CD4-positive, CD25-positive, alpha-beta regulatory T cell (primary cell): ENCODE measurements around the gene MT2A. TPM values are rescaled to one million over a fixed set of nuclear protein-coding genes. Genes with fewer than 3 reads are reported as not detected.

Experiments used
- ATAC-seq, 2 donors: fragments of 150-1000 bp; cut with Tn5 transposase; one replicate each; pipeline ENCODE4 v1.10.0; 2021; ENCODE audit warnings: low read depth in 2 of 2, moderate number of reproducible peaks in 2 of 2, moderate library complexity in 1 of 2
- DNase-seq, 3 donors: peaks; one replicate each; pipeline versions ENCODE4 v3.0.0 to v3.0.0-alpha.2; 2012 to 2022; ENCODE audit warnings: mixed read lengths in 1 of 3
- H3K27ac ChIP-seq: one replicate; pipeline ENCODE4 v1.7.0; 2013; ENCODE audit warnings: mild to moderate bottlenecking, low read length; ENCODE audit not compliant: insufficient read depth, poor library complexity, severe bottlenecking
- H3K27me3 ChIP-seq: one replicate; pipeline ENCODE4 v1.7.0; 2013; ENCODE audit warnings: low read length; ENCODE audit not compliant: control insufficient read depth, insufficient read depth
- H3K36me3 ChIP-seq: one replicate; pipeline ENCODE4 v1.7.0; 2013; ENCODE audit warnings: mild to moderate bottlenecking, low read length, moderate library complexity; ENCODE audit not compliant: control insufficient read depth, insufficient read depth
- H3K4me1 ChIP-seq: 2 replicates; pipeline ENCODE4 v1.7.0; 2013; ENCODE audit warnings: mild to moderate bottlenecking, low read length; ENCODE audit not compliant: insufficient read depth, control insufficient read depth, poor library complexity, severe bottlenecking
- H3K4me3 ChIP-seq: one replicate; pipeline ENCODE4 v1.7.0; 2013; ENCODE audit warnings: low read depth, mild to moderate bottlenecking, low read length, moderate library complexity
- H3K9me3 ChIP-seq, 2 experiments: 1 replicate in 1 of 2; 2 replicates in 1 of 2; pipeline ENCODE4 v1.7.0; 2013; ENCODE audit warnings: low read length in 2 of 2, mild to moderate bottlenecking in 1 of 2, moderate library complexity in 1 of 2; ENCODE audit not compliant: control insufficient read depth in 2 of 2
- H3K27ac Mint-ChIP-seq, 3 donors: one replicate each; pipeline ENCODE4 v1.8.0; 2020 to 2022; ENCODE audit warnings: mild to moderate bottlenecking in 3 of 3, mixed read lengths in 3 of 3, moderate library complexity in 2 of 3
- H3K27me3 Mint-ChIP-seq: one replicate; pipeline ENCODE4 v1.8.0; 2022; ENCODE audit warnings: mild to moderate bottlenecking, mixed read lengths
- H3K36me3 Mint-ChIP-seq: one replicate; pipeline ENCODE4 v1.8.0; 2020; ENCODE audit warnings: mixed read lengths
- H3K4me1 Mint-ChIP-seq, 4 donors: one replicate each; pipeline ENCODE4 v1.8.0; 2020 to 2022; ENCODE audit warnings: mixed read lengths in 4 of 4, mild to moderate bottlenecking in 1 of 4
- H3K4me3 Mint-ChIP-seq, 4 donors: one replicate each; pipeline ENCODE4 v1.8.0; 2020 to 2022; ENCODE audit warnings: mild to moderate bottlenecking in 4 of 4, mixed read lengths in 4 of 4, moderate library complexity in 3 of 4
- H3K9me3 Mint-ChIP-seq, 7 donors: one replicate each; pipeline ENCODE4 v1.8.0; 2020 to 2022; ENCODE audit warnings: mixed read lengths in 7 of 7, mild to moderate bottlenecking in 3 of 7, moderate library complexity in 2 of 7
- polyA plus RNA-seq, 4 donors: library from polyadenylated mRNA; unstranded; fragments of 300-500 nt; fragmentation: Illumina TruSeq; gene quantifications; one replicate each; pipeline ENCODE4 v1.2.3, GENCODE V29; 2021
- total RNA-seq: library from RNA; stranded (reverse); gene quantifications from one replicate; pipeline ENCODE4 v1.2.3, GENCODE V29; 2022

Gene MT2A
- total RNA-seq = 110 TPM
- 100 to 1,000 TPM; 103 to 444 (median 261) TPM for polyA plus RNA-seq

- H3K36me3 ChIP-seq = no peaks in the 10 kb centered on the region
- H3K27me3 ChIP-seq = no peaks in the 10 kb centered on the region
- Mint-ChIP-seq H3K36me3 (no peaks in the 10 kb centered on the region), H3K9me3 (no peaks in the 10 kb centered on the region), H3K27ac (peak within 1 kb of the TSS; percentile 89 to 97 (median 96)), H3K27me3 (no peaks in the 10 kb centered on the region), H3K4me3 (peak within 1 kb of the TSS; percentile 92 to 99 (median 98)), H3K4me1 (peaks cover 14 to 44% (median 38%) of the 10 kb centered on the region in 4 donors)
- ATAC-seq = peak; percentile 90 to 91
- DNase-seq = peak; percentile 80 to 95 (median 82)
- H3K4me3 ChIP-seq = peak within 1 kb of the TSS; percentile 95
- no peaks in the 10 kb centered on the region for H3K9me3 ChIP-seq
- H3K4me1 ChIP-seq = peaks cover 41% of the 10 kb centered on the region
- peak within 1 kb of the TSS; percentile 88 for H3K27ac ChIP-seq
These were observed at the start of gene MT2A for GRCh38 chr16:56608043-56608875. Gene MT2A (plus strand): TSS chr16:56608584. CDS start chr16:56608656, 72 bp downstream.

- no peak overlapping the region for H3K4me3 ChIP-seq
- Mint-ChIP-seq H3K27me3 (peaks cover 43% of the 10 kb centered on the region), H3K4me1 (peaks cover 0 to 3% (median 0%) of the 10 kb centered on the region in 4 donors), H3K4me3 (no peak overlapping the region), H3K9me3 (no peaks in the 10 kb centered on the region), H3K27ac (no peak overlapping the region), H3K36me3 (no peaks in the 10 kb centered on the region)
- H3K27me3 ChIP-seq = peaks cover 3% of the 10 kb centered on the region
- no peaks in the 10 kb centered on the region for H3K4me1 ChIP-seq
- H3K36me3 ChIP-seq = no peaks in the 10 kb centered on the region
- no peaks in the 10 kb centered on the region for H3K9me3 ChIP-seq
- DNase-seq (no peak), ATAC-seq (no peak)
- no peak overlapping the region for H3K27ac ChIP-seq
These were observed 49.3 kb upstream of the MT2A start for GRCh38 chr16:56559109-56559508.

GRCh38 chr16:56560447-56560846, 47.9 kb upstream of the MT2A start:
- H3K4me1 ChIP-seq = no peaks in the 10 kb centered on the region
- Mint-ChIP-seq H3K9me3 (no peaks in the 10 kb centered on the region), H3K4me3 (no peak overlapping the region), H3K36me3 (no peaks in the 10 kb centered on the region), H3K27me3 (peaks cover 38% of the 10 kb centered on the region), H3K27ac (peak overlapping the region in 1 of 3 donors; percentile 12), H3K4me1 (peaks cover 0 to 3% (median 0%) of the 10 kb centered on the region in 4 donors)
- H3K4me3 ChIP-seq = no peak overlapping the region
- DNase-seq (no peak), ATAC-seq (no peak)
- H3K36me3 ChIP-seq = no peaks in the 10 kb centered on the region
- no peak overlapping the region for H3K27ac ChIP-seq
- H3K27me3 ChIP-seq = peaks cover 3% of the 10 kb centered on the region
- no peaks in the 10 kb centered on the region for H3K9me3 ChIP-seq

- peak overlapping the region in 2 of 3 donors; percentile 12 to 13 for H3K27ac Mint-ChIP-seq
- no peak overlapping the region for H3K4me3 ChIP-seq
- no peaks in the 10 kb centered on the region for H3K9me3 Mint-ChIP-seq
- H3K4me1 Mint-ChIP-seq = peaks cover 0 to 4% (median 1%) of the 10 kb centered on the region in 4 donors
- no peak overlapping the region for H3K27ac ChIP-seq
- H3K9me3 ChIP-seq = no peaks in the 10 kb centered on the region
- ATAC-seq = no peak
- no peak overlapping the region for H3K4me3 Mint-ChIP-seq
- no peaks in the 10 kb centered on the region for H3K36me3 ChIP-seq
- H3K27me3 Mint-ChIP-seq = peaks cover 38% of the 10 kb centered on the region
- no peaks in the 10 kb centered on the region for H3K4me1 ChIP-seq
- peaks cover 3% of the 10 kb centered on the region for H3K27me3 ChIP-seq
- no peaks in the 10 kb centered on the region for H3K36me3 Mint-ChIP-seq
- DNase-seq = no peak
These were observed 47.3 kb upstream of the MT2A start for GRCh38 chr16:56561126-56561525.

- Histone ChIP-seq H3K27ac (no peak within 1 kb of the TSS), H3K4me1 (no peaks in the 10 kb centered on the region), H3K27me3 (no peaks in the 10 kb centered on the region), H3K9me3 (no peaks in the 10 kb centered on the region), H3K4me3 (no peak within 1 kb of the TSS), H3K36me3 (no peaks in the 10 kb centered on the region)
- Mint-ChIP-seq H3K36me3 (no peaks in the 10 kb centered on the region), H3K4me3 (no peak within 1 kb of the TSS), H3K27ac (no peak within 1 kb of the TSS), H3K27me3 (peaks cover 32% of the 10 kb centered on the region), H3K9me3 (no peaks in the 10 kb centered on the region), H3K4me1 (peaks cover 0 to 7% (median 3%) of the 10 kb centered on the region in 4 donors)
- ATAC-seq (no peak), DNase-seq (no peak)
These were observed 43.4 kb upstream of the MT2A start, which contains the start of gene MT4 for GRCh38 chr16:56564793-56565477. Gene MT4 (plus strand): TSS chr16:56565073. CDS start chr16:56565129, 56 bp downstream.

- Histone ChIP-seq H3K27ac (no peak overlapping the region), H3K27me3 (no peaks in the 10 kb centered on the region), H3K4me1 (no peaks in the 10 kb centered on the region), H3K36me3 (no peaks in the 10 kb centered on the region), H3K9me3 (peaks cover 0 to 3% of the 10 kb centered on the region in 2 experiments), H3K4me3 (no peak overlapping the region)
- Mint-ChIP-seq H3K4me1 (peaks cover 0 to 7% (median 1%) of the 10 kb centered on the region in 4 donors), H3K4me3 (no peak overlapping the region), H3K36me3 (no peaks in the 10 kb centered on the region), H3K9me3 (peaks cover 0 to 5% (median 0%) of the 10 kb centered on the region in 7 donors), H3K27me3 (peaks cover 16% of the 10 kb centered on the region), H3K27ac (no peak overlapping the region)
- DNase-seq = no peak
- no peak for ATAC-seq
These were observed 38.4 kb upstream of the MT2A start for GRCh38 chr16:56569971-56570370.

- H3K27ac Mint-ChIP-seq = no peak overlapping the region
- ATAC-seq = no peak
- H3K36me3 ChIP-seq = no peaks in the 10 kb centered on the region
These were observed 36.9 kb upstream of the MT2A start for GRCh38 chr16:56571525-56571924.

More at GRCh38 chr16:56571525-56571924, 36.9 kb upstream of the MT2A start:
- no peak for DNase-seq
- H3K36me3 Mint-ChIP-seq = no peaks in the 10 kb centered on the region
- Histone ChIP-seq H3K4me1 (no peaks in the 10 kb centered on the region), H3K27me3 (no peaks in the 10 kb centered on the region), H3K9me3 (peaks cover 0 to 3% of the 10 kb centered on the region in 2 experiments), H3K4me3 (no peak overlapping the region), H3K27ac (no peak overlapping the region)
- no peak overlapping the region for H3K4me3 Mint-ChIP-seq
- peaks cover 0 to 5% (median 1%) of the 10 kb centered on the region in 7 donors for H3K9me3 Mint-ChIP-seq
- H3K4me1 Mint-ChIP-seq = peaks cover 0 to under 1% (median 0%) of the 10 kb centered on the region in 4 donors
- H3K27me3 Mint-ChIP-seq = peaks cover 6% of the 10 kb centered on the region
